WERI-Rb-1 (cell line): ENCODE results near the gene EEF2KMT.

Experiments
- DNase-seq: peaks from one replicate; pipeline ENCODE4 v3.0.0-alpha.2; 2020
- H3K27ac ChIP-seq: fragments of 250-450 bp; sonication (Bioruptor Pico); 2 replicates; pipeline ENCODE4 v1.5.1; 2020; ENCODE audit warnings: mild to moderate bottlenecking, moderate library complexity
- H3K27me3 ChIP-seq: fragments of 250-450 bp; sonication (Bioruptor Pico); 2 replicates; pipeline ENCODE4 v1.5.1; 2021; ENCODE audit warnings: mild to moderate bottlenecking, low read depth, moderate library complexity; ENCODE audit not compliant: insufficient read depth, severe bottlenecking
- H3K36me3 ChIP-seq: fragments of 250-450 bp; sonication (Bioruptor Pico); 2 replicates; pipeline ENCODE4 v1.5.1; 2020; ENCODE audit warnings: mild to moderate bottlenecking, moderate library complexity
- H3K4me3 ChIP-seq: 2 replicates; pipeline ENCODE4 v1.5.1; 2011; ENCODE audit warnings: low read depth, mild to moderate bottlenecking, control low read depth, low read length
- H3K9me3 ChIP-seq: fragments of 250-450 bp; sonication (Bioruptor Pico); 2 replicates; pipeline ENCODE4 v1.5.1; 2021; ENCODE audit warnings: mild to moderate bottlenecking, moderate library complexity; ENCODE audit not compliant: severe bottlenecking
- TF ChIP-seq, protein P1 (sequence below): IDR thresholded peaks from 2 replicates; pipeline ENCODE4 v1.5.1; 2011; ENCODE audit warnings: low read depth, mild to moderate bottlenecking, control low read depth, inconsistent platforms, low read length

Gene EEF2KMT

GRCh38 chr16:5071341-5071680 is 26.3 kb downstream of the EEF2KMT start:
- Histone ChIP-seq H3K4me3 (peak overlapping the region; percentile 65), H3K36me3 (peaks cover 27% of the 10 kb centered on the region), H3K27me3 (no peaks in the 10 kb centered on the region), H3K27ac (peak overlapping the region; percentile 84), H3K9me3 (no peaks in the 10 kb centered on the region)
- TF ChIP-seq, protein P1, sequence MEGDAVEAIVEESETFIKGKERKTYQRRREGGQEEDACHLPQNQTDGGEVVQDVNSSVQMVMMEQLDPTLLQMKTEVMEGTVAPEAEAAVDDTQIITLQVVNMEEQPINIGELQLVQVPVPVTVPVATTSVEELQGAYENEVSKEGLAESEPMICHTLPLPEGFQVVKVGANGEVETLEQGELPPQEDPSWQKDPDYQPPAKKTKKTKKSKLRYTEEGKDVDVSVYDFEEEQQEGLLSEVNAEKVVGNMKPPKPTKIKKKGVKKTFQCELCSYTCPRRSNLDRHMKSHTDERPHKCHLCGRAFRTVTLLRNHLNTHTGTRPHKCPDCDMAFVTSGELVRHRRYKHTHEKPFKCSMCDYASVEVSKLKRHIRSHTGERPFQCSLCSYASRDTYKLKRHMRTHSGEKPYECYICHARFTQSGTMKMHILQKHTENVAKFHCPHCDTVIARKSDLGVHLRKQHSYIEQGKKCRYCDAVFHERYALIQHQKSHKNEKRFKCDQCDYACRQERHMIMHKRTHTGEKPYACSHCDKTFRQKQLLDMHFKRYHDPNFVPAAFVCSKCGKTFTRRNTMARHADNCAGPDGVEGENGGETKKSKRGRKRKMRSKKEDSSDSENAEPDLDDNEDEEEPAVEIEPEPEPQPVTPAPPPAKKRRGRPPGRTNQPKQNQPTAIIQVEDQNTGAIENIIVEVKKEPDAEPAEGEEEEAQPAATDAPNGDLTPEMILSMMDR: no peak
- DNase-seq: no peak

DNA sequence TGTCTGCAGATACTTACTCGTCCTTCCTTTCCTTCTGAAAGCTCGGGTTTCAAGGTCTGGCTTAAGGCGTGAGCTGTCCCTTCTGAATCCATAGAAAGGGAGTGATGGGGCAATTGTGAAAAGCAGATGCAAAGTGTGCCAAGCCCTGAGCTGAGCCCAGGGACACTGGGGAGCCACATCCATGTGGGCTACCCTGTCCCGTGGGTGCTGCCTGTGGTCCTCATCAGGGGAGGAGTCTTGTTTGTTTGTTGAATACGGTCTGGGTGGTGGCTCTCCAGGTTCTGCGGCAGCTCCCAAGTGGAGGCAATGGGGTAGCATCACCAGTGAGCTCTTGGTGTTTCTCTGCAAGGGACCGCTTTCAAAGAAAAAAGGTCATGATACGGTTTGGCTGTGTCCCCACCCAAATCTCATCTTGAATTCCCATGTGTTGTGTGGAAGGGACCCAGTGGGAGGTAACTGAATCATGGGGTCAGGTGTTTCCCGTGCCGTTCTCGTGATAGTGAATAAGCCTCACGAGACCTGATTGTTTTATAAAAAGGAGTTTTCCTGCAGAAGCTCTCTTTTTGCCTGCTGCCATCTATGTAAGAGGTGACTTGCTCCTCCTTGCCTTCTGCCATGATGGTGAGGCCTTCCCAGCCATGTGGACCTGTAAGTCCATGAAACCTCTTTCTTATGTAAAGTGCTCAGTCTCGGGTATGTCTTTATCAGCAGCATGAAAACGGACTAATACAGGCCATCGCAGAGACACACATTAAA is 27.0 kb downstream of the EEF2KMT start:
- Histone ChIP-seq H3K4me3 (no peak overlapping the region), H3K27ac (no peak overlapping the region), H3K27me3 (no peaks in the 10 kb centered on the region), H3K36me3 (peaks cover 20% of the 10 kb centered on the region), H3K9me3 (no peaks in the 10 kb centered on the region)
- TF ChIP-seq, protein P1: no peak
- no peak for DNase-seq

DNA sequence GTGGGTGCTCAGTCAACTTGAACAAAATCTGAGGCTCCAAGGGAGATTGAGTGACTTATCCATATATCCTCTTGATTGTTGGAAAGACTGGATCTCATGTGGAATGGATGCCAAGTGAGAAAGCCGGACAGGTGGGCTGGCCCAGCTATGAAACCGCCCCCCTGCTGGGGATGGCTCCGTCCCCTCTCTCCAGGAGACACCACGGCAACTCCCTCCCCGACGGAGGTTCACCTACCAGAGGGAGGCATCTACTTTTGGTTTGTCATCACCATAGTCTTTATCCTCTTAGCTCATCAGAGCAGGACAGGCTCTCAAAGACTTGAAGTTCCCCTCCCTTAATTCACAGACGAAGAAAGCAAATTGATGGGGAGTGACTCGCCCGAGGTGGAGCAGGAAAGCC is 27.7 kb downstream of the EEF2KMT start:
- TF ChIP-seq, protein P1: no peak
- H3K4me3 ChIP-seq: no peak overlapping the region
- peaks cover 12% of the 10 kb centered on the region for H3K36me3 ChIP-seq

GRCh38 chr16:5069048-5069447 is 28.5 kb downstream of the EEF2KMT start:
- TF ChIP-seq, protein P1: no peak
- DNase-seq: no peak

More for the DNA sequence above, 27.7 kb downstream of the EEF2KMT start:
- Histone ChIP-seq H3K9me3 (no peaks in the 10 kb centered on the region), H3K27me3 (no peaks in the 10 kb centered on the region), H3K27ac (no peak overlapping the region)
- DNase-seq: peak; percentile 63

GRCh38 chr16:5066511-5066910 is 31.1 kb downstream of the EEF2KMT start:
- H3K27ac ChIP-seq: no peak overlapping the region
- TF ChIP-seq, protein P1: no peak
- H3K9me3 ChIP-seq: no peaks in the 10 kb centered on the region
- no peak for DNase-seq
- H3K27me3 ChIP-seq: no peaks in the 10 kb centered on the region
- no peak overlapping the region for H3K4me3 ChIP-seq
- no peaks in the 10 kb centered on the region for H3K36me3 ChIP-seq

More at GRCh38 chr16:5069048-5069447, 28.5 kb downstream of the EEF2KMT start:
- Histone ChIP-seq H3K27ac (no peak overlapping the region), H3K4me3 (no peak overlapping the region), H3K9me3 (no peaks in the 10 kb centered on the region), H3K27me3 (no peaks in the 10 kb centered on the region), H3K36me3 (peaks cover 4% of the 10 kb centered on the region; the same call in 1 of the 2 replicates)

DNA sequence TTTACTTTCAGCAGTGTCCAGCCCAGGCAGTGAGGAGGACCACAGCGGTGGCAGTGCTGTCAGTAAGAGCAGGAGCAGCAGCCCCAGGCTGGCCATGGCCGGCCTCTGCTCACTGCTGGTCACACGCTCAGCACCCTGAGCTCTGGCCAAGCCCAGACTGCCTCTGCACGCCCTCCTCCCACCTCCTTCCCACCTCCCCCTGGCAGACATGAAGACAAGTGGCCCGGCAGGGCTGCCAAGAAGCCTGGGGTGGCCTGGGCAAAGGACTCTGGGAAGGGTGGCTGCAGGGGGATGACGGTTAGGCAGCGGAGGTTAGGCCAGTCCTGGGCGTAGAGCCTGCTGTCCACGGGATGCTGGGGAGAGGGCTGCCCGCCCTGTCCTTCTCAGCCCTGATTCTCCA is 31.8 kb downstream of the EEF2KMT start, which contains the start of gene C16orf89:
C16orf89 (minus strand) TSS at position 144 of the 400 bp plus-strand sequence; CDS start at position 96, 48 bp downstream.
- H3K36me3 ChIP-seq: no peaks in the 10 kb centered on the region
- TF ChIP-seq, protein P1: no peak
- no peak for DNase-seq
- no peaks in the 10 kb centered on the region for H3K27me3 ChIP-seq
- H3K4me3 ChIP-seq: no peak within 1 kb of the TSS
- no peak within 1 kb of the TSS for H3K27ac ChIP-seq
- no peaks in the 10 kb centered on the region for H3K9me3 ChIP-seq
